GM15510 (cell line): ENCODE measurements around the gene RSAD2.

Experiments
- POLR2A ChIP-seq: IDR thresholded peaks from 3 replicates; pipeline ENCODE4 v1.6.1; 2011; ENCODE audit warnings: borderline replicate concordance; ENCODE audit not compliant: insufficient read length; ENCODE audit errors: extremely low read depth

Gene RSAD2, protein sequence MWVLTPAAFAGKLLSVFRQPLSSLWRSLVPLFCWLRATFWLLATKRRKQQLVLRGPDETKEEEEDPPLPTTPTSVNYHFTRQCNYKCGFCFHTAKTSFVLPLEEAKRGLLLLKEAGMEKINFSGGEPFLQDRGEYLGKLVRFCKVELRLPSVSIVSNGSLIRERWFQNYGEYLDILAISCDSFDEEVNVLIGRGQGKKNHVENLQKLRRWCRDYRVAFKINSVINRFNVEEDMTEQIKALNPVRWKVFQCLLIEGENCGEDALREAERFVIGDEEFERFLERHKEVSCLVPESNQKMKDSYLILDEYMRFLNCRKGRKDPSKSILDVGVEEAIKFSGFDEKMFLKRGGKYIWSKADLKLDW

DNA sequence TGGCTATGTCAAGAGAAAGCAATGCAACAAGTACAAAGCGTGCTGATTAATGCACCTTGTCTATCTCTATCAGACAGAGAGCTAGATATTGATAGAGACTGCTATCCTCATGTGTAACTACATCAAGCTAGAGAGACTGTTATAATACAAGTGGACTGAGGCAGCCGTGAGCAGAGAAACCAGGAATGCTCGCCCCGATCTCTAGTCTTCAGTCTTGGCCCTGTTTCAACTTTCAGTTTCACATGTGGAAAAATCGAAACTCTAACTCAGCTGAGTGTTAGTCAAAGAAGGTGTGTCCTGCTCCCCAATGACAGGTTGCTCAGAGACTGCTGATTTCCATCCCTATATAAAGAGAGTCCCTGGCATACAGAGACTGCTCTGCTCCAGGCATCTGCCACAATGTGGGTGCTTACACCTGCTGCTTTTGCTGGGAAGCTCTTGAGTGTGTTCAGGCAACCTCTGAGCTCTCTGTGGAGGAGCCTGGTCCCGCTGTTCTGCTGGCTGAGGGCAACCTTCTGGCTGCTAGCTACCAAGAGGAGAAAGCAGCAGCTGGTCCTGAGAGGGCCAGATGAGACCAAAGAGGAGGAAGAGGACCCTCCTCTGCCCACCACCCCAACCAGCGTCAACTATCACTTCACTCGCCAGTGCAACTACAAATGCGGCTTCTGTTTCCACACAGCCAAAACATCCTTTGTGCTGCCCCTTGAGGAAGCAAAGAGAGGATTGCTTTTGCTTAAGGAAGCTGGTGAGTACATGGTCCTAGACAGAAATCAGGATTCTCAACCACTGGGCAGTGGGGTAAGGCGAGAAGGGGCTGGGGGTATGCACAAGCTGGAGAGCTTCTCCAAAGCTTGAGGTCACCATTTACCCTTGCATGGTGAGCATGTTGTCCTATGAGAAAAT is at the start of gene RSAD2:
RSAD2 (plus strand) TSS at position 376 of the 903 bp plus-strand sequence; CDS start at position 400, 24 bp downstream.
- no peak for TF ChIP-seq POLR2A

DNA sequence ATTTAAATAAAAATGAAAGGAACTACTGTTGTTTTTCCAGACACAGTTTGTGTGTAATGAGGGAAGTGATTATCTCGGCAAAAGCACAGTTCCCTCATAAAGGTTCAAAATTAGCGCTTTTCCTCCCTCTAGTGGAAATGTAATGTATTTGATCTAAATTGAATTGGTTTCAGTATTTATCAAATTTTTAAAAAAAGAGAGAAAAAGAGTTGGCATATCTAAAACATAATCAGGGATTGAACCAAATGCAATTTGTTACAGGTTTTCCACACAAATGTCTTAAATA is 49.3 kb upstream of the RSAD2 start:
- no peak for TF ChIP-seq POLR2A

DNA sequence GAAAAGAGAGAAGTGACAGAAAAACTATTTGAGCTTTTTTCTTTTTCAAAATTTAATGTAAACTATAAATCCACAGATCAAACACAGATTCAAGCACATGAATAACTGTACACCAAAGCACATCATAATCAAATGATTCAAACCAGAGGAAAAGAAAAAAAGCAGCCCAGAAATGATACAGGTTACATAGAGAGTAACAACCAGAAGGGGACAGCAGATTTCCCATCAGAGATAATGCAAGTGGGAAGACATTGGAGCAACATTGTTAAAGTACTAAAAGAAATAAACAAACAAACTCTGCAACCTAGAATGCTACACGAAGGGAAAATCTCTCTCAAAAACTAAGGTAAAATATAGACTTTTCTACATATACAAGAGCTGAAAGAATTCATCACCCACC is 46.3 kb upstream of the RSAD2 start:
- TF ChIP-seq POLR2A, result no peak

- TF ChIP-seq POLR2A, result no peak
Measured at GRCh38 chr2:6832596-6833299, 44.8 kb upstream of the RSAD2 start.

DNA sequence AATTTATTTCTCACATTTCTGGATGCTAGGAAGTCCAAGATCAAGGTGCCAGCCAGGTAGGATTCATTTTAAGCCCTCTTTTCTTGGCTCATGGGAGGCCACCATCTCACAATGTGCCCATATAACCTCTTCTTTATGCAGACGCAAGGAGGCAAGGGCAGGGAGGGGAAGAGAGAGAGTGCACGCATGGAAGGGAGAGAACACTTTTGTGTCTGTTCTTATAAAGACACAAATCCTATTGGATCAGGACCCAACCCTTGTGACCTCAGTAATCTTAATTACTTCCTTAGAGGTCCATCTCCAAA is 44.3 kb upstream of the RSAD2 start:
- no peak for TF ChIP-seq POLR2A

DNA sequence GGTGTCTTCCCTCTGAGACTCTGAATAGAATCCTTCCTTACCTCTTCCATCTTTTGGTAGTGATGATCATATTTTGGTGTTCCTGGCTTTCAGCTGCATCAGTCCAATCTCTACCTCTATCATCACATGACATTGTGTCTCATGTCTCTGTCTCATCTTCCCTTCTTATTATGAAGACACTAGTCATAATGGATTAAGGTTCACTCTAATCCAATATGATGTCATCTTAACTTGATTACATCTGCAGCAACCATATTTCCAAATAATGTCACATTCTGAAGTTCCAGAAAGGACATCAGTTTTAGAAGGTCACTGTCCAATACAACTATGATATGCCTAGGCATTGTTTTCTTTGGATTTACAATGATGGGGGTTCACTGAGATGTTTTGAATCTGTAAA is 43.4 kb upstream of the RSAD2 start:
- TF ChIP-seq POLR2A, result no peak

DNA sequence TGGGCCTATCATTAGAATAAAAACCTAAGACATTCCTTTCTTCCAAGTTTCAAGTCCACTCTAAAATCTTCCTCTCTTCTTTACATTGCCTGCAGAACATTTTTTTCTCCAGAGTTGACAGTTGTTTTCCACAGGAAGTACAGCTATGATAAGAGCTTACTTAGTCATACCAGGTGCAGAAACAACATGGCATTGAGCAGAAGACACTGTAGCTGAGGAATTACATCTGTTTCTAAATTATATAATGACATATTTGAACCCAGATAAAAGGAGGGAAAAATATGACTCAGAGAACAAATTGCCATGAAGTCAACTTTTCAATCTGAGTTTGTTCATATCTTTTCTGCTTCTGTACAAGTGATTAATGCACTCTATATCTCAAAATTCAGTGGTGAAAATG is 42.1 kb upstream of the RSAD2 start:
- TF ChIP-seq POLR2A, result no peak

DNA sequence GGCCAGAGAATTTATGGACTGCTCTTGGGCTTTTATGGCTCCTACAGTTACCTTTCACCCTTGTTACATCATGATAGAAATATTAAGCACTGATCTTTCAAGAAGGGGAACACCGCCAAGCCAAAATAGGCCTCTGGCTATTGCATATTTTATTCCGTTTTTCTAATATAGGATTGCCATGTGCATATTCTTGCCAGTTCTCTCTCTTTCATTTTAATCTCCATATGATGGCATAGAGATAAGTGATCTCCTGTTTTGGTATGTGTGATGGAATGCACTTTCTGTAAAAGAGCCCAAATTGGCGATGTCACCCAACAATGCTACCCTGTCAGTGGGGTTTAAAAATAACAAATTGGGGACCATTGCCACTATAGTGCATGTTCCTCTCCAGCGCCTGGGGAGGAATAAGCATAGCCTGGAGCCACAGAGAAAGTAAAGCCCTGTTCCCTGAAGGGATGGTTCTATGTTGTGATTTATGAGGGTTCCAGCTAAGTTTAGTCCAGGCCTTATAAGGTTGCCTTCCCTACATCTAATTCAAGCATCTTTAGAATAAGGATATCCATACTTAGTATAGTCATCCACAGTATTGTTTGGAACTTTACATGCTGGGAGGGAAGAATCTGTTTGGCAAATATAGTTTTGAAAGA is 38.8 kb upstream of the RSAD2 start:
- no peak for TF ChIP-seq POLR2A

GRCh38 chr2:6841537-6842287 is 35.9 kb upstream of the RSAD2 start:
- TF ChIP-seq POLR2A, result no peak

DNA sequence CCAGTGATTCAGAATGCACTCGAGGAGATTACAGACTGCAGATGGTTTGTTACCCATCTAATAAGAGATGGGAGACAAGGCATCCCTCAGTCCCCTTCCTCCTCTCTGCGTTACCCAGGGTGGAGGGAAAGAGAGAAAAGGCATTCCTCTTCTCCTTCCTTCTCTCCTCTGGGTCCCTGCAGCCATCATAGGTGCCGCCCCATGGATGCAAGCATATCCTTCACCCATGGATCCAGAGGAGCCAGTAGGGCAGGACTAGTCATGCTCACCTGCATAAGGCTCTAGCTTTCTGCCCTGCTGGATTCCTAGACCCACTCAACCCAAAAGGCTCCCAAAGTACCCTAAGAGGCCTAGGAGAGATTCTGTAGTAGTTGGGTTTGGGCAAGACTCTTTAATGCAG is 32.3 kb upstream of the RSAD2 start:
- TF ChIP-seq POLR2A, result no peak

DNA sequence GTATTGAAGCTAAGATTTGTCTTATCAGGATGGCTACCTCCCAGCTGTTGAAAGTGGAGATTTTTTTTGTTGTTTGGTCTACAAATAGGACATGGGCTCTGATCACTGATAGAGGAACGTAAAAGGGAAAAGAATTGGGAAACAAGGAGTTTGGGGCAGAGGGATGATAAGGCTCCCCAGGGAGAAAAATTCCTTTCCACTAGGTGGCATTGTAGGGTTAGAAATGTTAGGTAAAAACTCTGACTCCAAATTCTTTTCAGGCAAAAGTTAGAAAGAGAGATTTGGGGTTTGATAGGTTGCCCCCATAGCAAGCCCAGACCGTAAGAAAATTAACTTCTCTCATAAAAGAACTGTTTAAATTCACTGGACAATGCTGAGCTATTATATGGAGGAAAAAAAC is 31.7 kb upstream of the RSAD2 start:
- TF ChIP-seq POLR2A, result no peak

- TF ChIP-seq POLR2A, result no peak
Measured at GRCh38 chr2:6846540-6846939, 31.0 kb upstream of the RSAD2 start.

DNA sequence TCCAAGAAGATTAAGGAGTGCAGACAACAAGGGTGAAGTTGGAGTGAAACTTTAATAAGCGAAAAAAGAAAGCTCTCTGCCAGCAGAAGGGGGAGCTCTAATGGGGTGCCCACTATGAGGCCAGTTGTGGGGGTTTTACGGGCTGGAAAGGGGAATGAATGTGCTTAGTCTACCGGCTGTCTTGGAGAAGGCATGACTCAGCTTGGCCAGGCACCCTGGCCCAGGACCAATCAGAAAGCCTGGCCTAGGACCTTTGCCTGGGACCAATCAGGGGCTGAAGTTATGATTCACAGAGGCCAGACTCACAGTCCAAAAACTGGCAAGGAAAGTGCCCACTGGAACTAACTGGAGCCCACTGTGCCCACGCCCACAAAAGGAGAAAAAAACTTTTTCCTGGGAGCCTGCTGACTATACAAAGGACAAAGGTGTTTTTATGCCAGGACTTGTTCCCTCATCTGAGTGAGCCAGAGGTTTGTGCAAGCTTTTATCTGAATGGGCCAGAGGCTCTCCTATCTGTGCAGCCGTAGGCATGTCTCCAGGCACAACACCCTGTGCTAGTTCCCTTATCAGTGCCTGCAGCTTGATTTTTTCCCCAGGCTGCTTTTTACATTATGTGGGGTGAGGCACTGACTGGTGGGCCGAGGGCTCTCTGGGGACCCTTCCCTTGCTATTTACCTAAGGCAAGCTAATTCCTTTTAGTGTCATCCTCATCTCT is 30.5 kb upstream of the RSAD2 start:
- TF ChIP-seq POLR2A, result no peak

GRCh38 chr2:6852195-6852594 is 25.4 kb upstream of the RSAD2 start:
- TF ChIP-seq POLR2A, result no peak

GRCh38 chr2:6854416-6854815 is 23.2 kb upstream of the RSAD2 start:
- TF ChIP-seq POLR2A, result no peak
